Loucy (cell line): Measurements from ENCODE around the gene KLK3.

Experiments used
- H2AFZ ChIP-seq: fragments of 200-600 bp; sonication (generic); 2 replicates; pipeline ENCODE4 v1.6.0; 2016; ENCODE audit warnings: antibody characterized with exemption, mild to moderate bottlenecking, low read length, moderate library complexity
- H3F3A ChIP-seq: fragments of 200-600 bp; 2 replicates; pipeline ENCODE4 v1.6.0; 2016; ENCODE audit warnings: antibody characterized with exemption, low read depth, mild to moderate bottlenecking
- H3K27me3 ChIP-seq: fragments of 200-600 bp; sonication (generic); 2 replicates; pipeline ENCODE4 v1.6.1; 2014; ENCODE audit warnings: low read length, mild to moderate bottlenecking; ENCODE audit not compliant: insufficient read depth, poor library complexity, severe bottlenecking
- H3K36me3 ChIP-seq: fragments of 200-600 bp; sonication (generic); 2 replicates; pipeline ENCODE4 v1.6.1; 2016; ENCODE audit warnings: low read length; ENCODE audit not compliant: insufficient read depth
- H3K4me1 ChIP-seq: fragments of 200-600 bp; sonication (generic); 2 replicates; pipeline ENCODE4 v1.5.1; 2014; ENCODE audit warnings: low read length, mild to moderate bottlenecking; ENCODE audit not compliant: insufficient read depth, poor library complexity, severe bottlenecking
- H3K4me2 ChIP-seq: fragments of 200-600 bp; sonication (generic); 2 replicates; pipeline ENCODE4 v1.6.0; 2014; ENCODE audit warnings: antibody characterized with exemption, low read length, low read depth, mild to moderate bottlenecking; ENCODE audit not compliant: poor library complexity, severe bottlenecking
- H3K4me3 ChIP-seq: fragments of 200-600 bp; sonication (generic); 2 replicates; pipeline ENCODE4 v1.5.1; 2014; ENCODE audit warnings: low read length, mild to moderate bottlenecking, mixed read lengths; ENCODE audit not compliant: poor library complexity, severe bottlenecking
- H3K79me2 ChIP-seq: fragments of 200-600 bp; sonication (generic); 2 replicates; pipeline ENCODE4 v1.6.1; 2014; ENCODE audit warnings: low read length; ENCODE audit not compliant: insufficient read depth
- H3K9ac ChIP-seq: fragments of 200-600 bp; sonication (generic); 2 replicates; pipeline ENCODE4 v1.6.0; 2014; ENCODE audit warnings: mild to moderate bottlenecking, low read depth, low read length, moderate library complexity; ENCODE audit not compliant: poor library complexity, severe bottlenecking
- H3K9me2 ChIP-seq: fragments of 200-600 bp; sonication (generic); replicated peaks from 2 replicates; pipeline ENCODE4 v1.6.1; 2016; ENCODE audit warnings: low read depth, low read length, mixed read lengths
- H3K9me3 ChIP-seq: fragments of 200-600 bp; sonication (generic); 2 replicates; pipeline ENCODE4 v1.6.1; 2014; ENCODE audit warnings: mild to moderate bottlenecking, antibody characterized with exemption, low read length, low read depth; ENCODE audit not compliant: insufficient read depth
- H4K20me1 ChIP-seq: fragments of 200-600 bp; sonication (generic); 2 replicates; pipeline ENCODE4 v1.6.0; 2014; ENCODE audit warnings: antibody characterized with exemption, low read length, mild to moderate bottlenecking; ENCODE audit not compliant: insufficient read depth, poor library complexity, severe bottlenecking
- CTCF ChIP-seq: fragments of 200-600 bp; sonication (generic); conservative IDR thresholded peaks from 2 replicates; pipeline ENCODE4 v1.5.1; 2014; ENCODE audit warnings: mild to moderate bottlenecking, antibody characterized with exemption, low read length
- EZH2phosphoT487 ChIP-seq: fragments of 200-600 bp; IDR thresholded peaks from 2 replicates; pipeline ENCODE4 v1.6.1; 2018; ENCODE audit warnings: antibody characterized with exemption, mild to moderate bottlenecking, moderate library complexity, borderline replicate concordance

KLK3 gene

GRCh38 chr19:50908336-50908735, 53.6 kb downstream of the KLK3 start:
- H3K79me2 ChIP-seq: no peaks in the 10 kb centered on the region
- H3K36me3 ChIP-seq: no peaks in the 10 kb centered on the region
- H3K9ac ChIP-seq: no peak overlapping the region
- TF ChIP-seq EZH2phosphoT487: no peak
- TF ChIP-seq CTCF: no peak
- no peak overlapping the region for H2AFZ ChIP-seq
- H3K4me1 ChIP-seq: no peaks in the 10 kb centered on the region
- H3K9me2 ChIP-seq: no peaks in the 10 kb centered on the region
- H4K20me1 ChIP-seq: no peaks in the 10 kb centered on the region
- H3K4me2 ChIP-seq: no peak overlapping the region
- H3F3A ChIP-seq: no peaks in the 10 kb centered on the region
- H3K9me3 ChIP-seq: no peaks in the 10 kb centered on the region
- H3K27me3 ChIP-seq: no peaks in the 10 kb centered on the region
- H3K4me3 ChIP-seq: no peak overlapping the region

GRCh38 chr19:50909240-50910070, 54.7 kb downstream of the KLK3 start:
- no peaks in the 10 kb centered on the region for H3K4me1 ChIP-seq
- no peaks in the 10 kb centered on the region for H3F3A ChIP-seq
- no peak overlapping the region for H3K4me2 ChIP-seq
- H3K79me2 ChIP-seq: no peaks in the 10 kb centered on the region
- no peaks in the 10 kb centered on the region for H3K36me3 ChIP-seq
- H3K27me3 ChIP-seq: no peaks in the 10 kb centered on the region
- H3K9me2 ChIP-seq: no peaks in the 10 kb centered on the region
- H2AFZ ChIP-seq: no peak overlapping the region
- TF ChIP-seq CTCF (no peak), EZH2phosphoT487 (no peak)
- H3K9ac ChIP-seq: no peak overlapping the region
- no peaks in the 10 kb centered on the region for H4K20me1 ChIP-seq
- H3K9me3 ChIP-seq: no peaks in the 10 kb centered on the region
- H3K4me3 ChIP-seq: no peak overlapping the region
